CD14-positive monocyte (primary cell): ENCODE measurements around the gene CFAP61. TPM values are rescaled to one million over a fixed set of nuclear protein-coding genes. Genes with fewer than 3 reads are reported as not detected.
"Not testable (repeated sequence)": the region's sequence is repeated elsewhere in the genome, so short reads cannot be mapped to it uniquely, and the experiment has no call there.

Experiments used
- DNase-seq, 3 donors: peaks; one replicate each; pipeline ENCODE4 v3.0.0-alpha.2; 2011 to 2022
- H2AFZ ChIP-seq: 2 replicates; pipeline ENCODE4 v1.6.0; 2012; ENCODE audit warnings: mild to moderate bottlenecking, low read depth, low read length, inconsistent platforms; ENCODE audit not compliant: insufficient read depth, poor library complexity, severe bottlenecking
- H3K27ac ChIP-seq, 2 donors: 1 replicate in 1 of 2; 2 replicates in 1 of 2; pipeline ENCODE4 v1.5.1; 2012 to 2013; ENCODE audit warnings: low read length in 2 of 2, control low read depth in 1 of 2, inconsistent platforms in 1 of 2, low read depth in 1 of 2, mild to moderate bottlenecking in 1 of 2
- H3K27me3 ChIP-seq, 2 donors: one replicate each; pipeline versions ENCODE4 v1.6.0 to v1.6.1; 2011 to 2013; ENCODE audit warnings: low read length in 2 of 2; ENCODE audit not compliant: control insufficient read depth in 2 of 2, insufficient read depth in 2 of 2
- H3K36me3 ChIP-seq, 2 donors: replicated peaks in 1 of 2; 1 replicate in 1 of 2; 2 replicates in 1 of 2; pipeline versions ENCODE4 v1.5.1 to v1.6.1; 2012 to 2013; ENCODE audit warnings: low read length in 2 of 2, control low read depth in 1 of 2, inconsistent platforms in 1 of 2, mild to moderate bottlenecking in 1 of 2; ENCODE audit not compliant: insufficient read depth in 2 of 2, control insufficient read depth in 1 of 2
- H3K4me1 ChIP-seq, 2 donors: 1 replicate in 1 of 2; 2 replicates in 1 of 2; pipeline versions ENCODE4 v1.5.1 to v1.6.1; 2012 to 2013; ENCODE audit warnings: low read length in 2 of 2, control low read depth in 1 of 2, inconsistent platforms in 1 of 2, mild to moderate bottlenecking in 1 of 2, moderate library complexity in 1 of 2; ENCODE audit not compliant: insufficient read depth in 2 of 2, control insufficient read depth in 1 of 2
- H3K4me2 ChIP-seq: replicated peaks from 2 replicates; pipeline ENCODE3; 2012; ENCODE audit warnings: low read length, moderate library complexity, mild to moderate bottlenecking; ENCODE audit not compliant: poor library complexity, severe bottlenecking; ENCODE audit errors: extremely low read depth
- H3K4me3 ChIP-seq, 3 experiments: fragments of 200-600 bp in 1 of 3; sonication (generic) in 1 of 3; replicated peaks in 1 of 3; 1 replicate in 2 of 3; 2 replicates in 1 of 3; pipeline ENCODE4 v1.5.1; 2011 to 2013; ENCODE audit warnings: low read length in 3 of 3, mild to moderate bottlenecking in 3 of 3, control low read depth in 2 of 3, low read depth in 2 of 3, inconsistent platforms in 1 of 3, moderate library complexity in 1 of 3
- H3K79me2 ChIP-seq: 2 replicates; pipeline ENCODE4 v1.6.0; 2012; ENCODE audit warnings: mild to moderate bottlenecking, control low read depth, inconsistent platforms, low read length, moderate library complexity; ENCODE audit not compliant: insufficient read depth
- H3K9ac ChIP-seq: 2 replicates; pipeline ENCODE4 v1.6.0; 2017; ENCODE audit warnings: low read length, mild to moderate bottlenecking; ENCODE audit not compliant: insufficient read depth, poor library complexity, severe bottlenecking
- H3K9me3 ChIP-seq, 2 donors: replicated peaks in 1 of 2; 1 replicate in 1 of 2; 2 replicates in 1 of 2; pipeline versions ENCODE4 v1.5.1 to v1.6.1; 2012 to 2013; ENCODE audit warnings: low read length in 2 of 2, control low read depth in 1 of 2; ENCODE audit not compliant: control insufficient read depth in 1 of 2, insufficient read depth in 1 of 2
- H4K20me1 ChIP-seq: 2 replicates; pipeline ENCODE4 v1.6.0; 2012; ENCODE audit warnings: mild to moderate bottlenecking, low read length, control low read depth, moderate library complexity; ENCODE audit not compliant: insufficient read depth
- H3K27ac Mint-ChIP-seq, 7 donors: one replicate each; pipeline ENCODE4 v1.8.0; 2020; ENCODE audit warnings: mild to moderate bottlenecking in 7 of 7, mixed read lengths in 7 of 7, moderate library complexity in 6 of 7, inconsistent platforms in 2 of 7
- H3K27me3 Mint-ChIP-seq, 3 donors: one replicate each; pipeline ENCODE4 v1.8.0; 2021 to 2022; ENCODE audit warnings: low read depth in 3 of 3, mild to moderate bottlenecking in 3 of 3, mixed read lengths in 3 of 3, moderate library complexity in 3 of 3, inconsistent platforms in 1 of 3
- H3K36me3 Mint-ChIP-seq, 2 donors: one replicate each; pipeline ENCODE4 v1.8.0; 2020; ENCODE audit warnings: mixed read lengths in 2 of 2, inconsistent platforms in 1 of 2, mild to moderate bottlenecking in 1 of 2
- H3K4me1 Mint-ChIP-seq: one replicate; pipeline ENCODE4 v1.8.0; 2020; ENCODE audit warnings: mild to moderate bottlenecking, mixed read lengths
- H3K4me3 Mint-ChIP-seq, 2 donors: one replicate each; pipeline ENCODE4 v1.8.0; 2020; ENCODE audit warnings: mild to moderate bottlenecking in 2 of 2, mixed read lengths in 2 of 2, moderate library complexity in 1 of 2
- H3K9me3 Mint-ChIP-seq, 7 donors: one replicate each; pipeline ENCODE4 v1.8.0; 2020 to 2022; ENCODE audit warnings: mixed read lengths in 7 of 7, mild to moderate bottlenecking in 6 of 7, moderate library complexity in 6 of 7, inconsistent platforms in 2 of 7
- WGBS: methylation state at CpG from one replicate; pipeline ENCODE4 v1.1.5; 2013; ENCODE audit warnings: missing lambda C conversion rate; ENCODE audit not compliant: insufficient coverage; 5-methylcytosine and 5-hydroxymethylcytosine counted together
- intact Hi-C, 2 donors: fragments of 100-400 bp; cut with micrococcal nuclease; formaldehyde crosslinking; loops; one replicate each; pipeline versions ENCODE4 v1.15.0 to v1.15.1; 2023
- polyA plus RNA-seq, 3 donors: library from polyadenylated mRNA; depleted of rRNA in 1 of 3; unstranded in 2 of 3; stranded (reverse) in 1 of 3; fragments of 300-500 nt in 2 of 3; fragments of >200 nt in 1 of 3; fragmentation: Illumina TruSeq in 2 of 3; gene quantifications; 1 replicate in 2 of 3; 2 replicates in 1 of 3; pipeline ENCODE4 v1.2.3, GENCODE V29; 2012 to 2021
- TF ChIP-seq, protein P1 (sequence below): fragments of 200-600 bp; IDR thresholded peaks from one replicate; pipeline ENCODE4 v1.8.0; 2022; ENCODE audit warnings: antibody characterized with exemption, mild to moderate bottlenecking

Gene CFAP61
- polyA plus RNA-seq, 3 donors: not detected

DNA sequence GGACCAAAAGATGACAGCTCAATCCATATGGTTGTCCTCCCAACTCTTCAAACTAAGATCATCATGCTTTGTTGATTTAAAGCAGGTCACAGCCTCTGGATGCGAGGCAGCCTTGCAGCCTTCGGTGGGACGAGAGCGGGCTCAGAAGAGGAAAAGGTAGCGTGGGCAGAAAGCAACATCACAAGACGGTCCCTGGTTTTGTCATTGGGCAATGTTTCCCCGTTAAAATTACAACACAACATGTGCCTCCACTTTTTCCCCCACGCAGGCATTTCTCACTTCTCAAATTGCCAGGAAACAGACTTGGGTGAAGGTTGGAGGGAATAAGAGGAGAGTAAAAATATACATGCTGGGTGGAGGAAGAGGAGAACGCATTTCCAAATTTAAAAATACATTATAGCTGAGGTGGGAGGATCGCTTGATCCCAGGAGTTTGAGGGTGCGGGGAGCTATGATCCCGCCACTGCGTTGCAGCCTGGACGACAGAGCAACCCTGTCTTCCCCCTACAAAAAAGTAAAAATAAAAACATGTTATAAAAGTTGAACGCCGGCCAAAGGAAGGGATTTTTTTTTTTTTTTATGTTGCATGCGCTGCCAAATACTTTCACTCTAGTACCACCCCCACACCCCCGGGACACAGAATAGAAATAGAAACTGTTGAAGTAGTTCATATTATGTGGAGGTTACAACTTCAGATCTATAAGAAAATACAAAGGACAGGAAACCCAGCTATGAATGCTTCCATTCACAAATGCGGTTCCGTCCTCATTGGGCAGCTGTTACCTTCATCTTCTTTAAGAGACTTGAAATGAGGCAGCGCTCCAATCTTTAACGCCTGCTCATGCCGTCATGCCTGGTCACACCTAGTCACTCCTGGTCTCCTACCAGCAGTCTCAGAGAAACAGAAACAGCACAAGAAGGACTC is 49.0 kb upstream of the CFAP61 start:
- H3K4me3 Mint-ChIP-seq: peak overlapping the region; percentile 76 to 85
- peak overlapping the region; percentile 87 for H3K27ac ChIP-seq
- no peaks in the 10 kb centered on the region for H3K27me3 ChIP-seq
- H4K20me1 ChIP-seq: no peaks in the 10 kb centered on the region
- DNase-seq: peak; percentile 63 to 82 (median 79)
- peaks cover 0 to 2% (median 0%) of the 10 kb centered on the region in 3 donors for H3K27me3 Mint-ChIP-seq
- H3K4me3 ChIP-seq: peak overlapping the region; percentile 25 to 72 (median 63)
- 0% methylated on average over 5 of the region's 23 CpGs for WGBS
- H3K27ac Mint-ChIP-seq: peak overlapping the region; percentile 88 to 96 (median 92)
- peaks cover 71% of the 10 kb centered on the region in 2 donors for H3K4me1 ChIP-seq
- H3K4me2 ChIP-seq: peak overlapping the region; percentile 72
- H2AFZ ChIP-seq: peak overlapping the region; percentile 9
- peaks cover 34 to 48% of the 10 kb centered on the region in 2 donors for H3K36me3 Mint-ChIP-seq
- no peaks in the 10 kb centered on the region for H3K9me3 ChIP-seq
- TF ChIP-seq, protein P1, sequence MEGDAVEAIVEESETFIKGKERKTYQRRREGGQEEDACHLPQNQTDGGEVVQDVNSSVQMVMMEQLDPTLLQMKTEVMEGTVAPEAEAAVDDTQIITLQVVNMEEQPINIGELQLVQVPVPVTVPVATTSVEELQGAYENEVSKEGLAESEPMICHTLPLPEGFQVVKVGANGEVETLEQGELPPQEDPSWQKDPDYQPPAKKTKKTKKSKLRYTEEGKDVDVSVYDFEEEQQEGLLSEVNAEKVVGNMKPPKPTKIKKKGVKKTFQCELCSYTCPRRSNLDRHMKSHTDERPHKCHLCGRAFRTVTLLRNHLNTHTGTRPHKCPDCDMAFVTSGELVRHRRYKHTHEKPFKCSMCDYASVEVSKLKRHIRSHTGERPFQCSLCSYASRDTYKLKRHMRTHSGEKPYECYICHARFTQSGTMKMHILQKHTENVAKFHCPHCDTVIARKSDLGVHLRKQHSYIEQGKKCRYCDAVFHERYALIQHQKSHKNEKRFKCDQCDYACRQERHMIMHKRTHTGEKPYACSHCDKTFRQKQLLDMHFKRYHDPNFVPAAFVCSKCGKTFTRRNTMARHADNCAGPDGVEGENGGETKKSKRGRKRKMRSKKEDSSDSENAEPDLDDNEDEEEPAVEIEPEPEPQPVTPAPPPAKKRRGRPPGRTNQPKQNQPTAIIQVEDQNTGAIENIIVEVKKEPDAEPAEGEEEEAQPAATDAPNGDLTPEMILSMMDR: no peak
- intact Hi-C loops: no loop called here
- peaks cover 73% of the 10 kb centered on the region for H3K4me1 Mint-ChIP-seq
- H3K79me2 ChIP-seq: peaks cover 24% of the 10 kb centered on the region
- H3K9ac ChIP-seq: peak overlapping the region; percentile 50
- H3K9me3 Mint-ChIP-seq: peaks cover 0 to 4% (median 0%) of the 10 kb centered on the region in 7 donors
- peaks cover 26 to 37% of the 10 kb centered on the region in 2 donors for H3K36me3 ChIP-seq

DNA sequence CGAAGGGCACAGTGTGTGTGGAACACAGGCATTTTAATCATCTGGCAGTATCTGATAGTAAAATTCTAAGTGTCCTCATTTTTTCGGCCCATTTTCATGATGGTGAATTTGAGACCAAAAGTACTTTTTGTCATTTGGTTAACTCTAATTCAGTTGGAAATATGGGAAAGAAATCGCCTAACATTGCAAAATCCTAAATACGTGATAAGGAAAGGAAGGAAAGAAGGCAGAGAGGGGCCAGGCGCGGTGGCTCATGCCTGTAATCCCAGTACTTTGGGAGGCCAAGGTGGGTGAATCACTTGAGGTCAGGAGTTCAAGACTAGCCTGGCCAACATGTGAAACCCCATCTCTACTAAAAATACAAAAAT is 48.4 kb upstream of the CFAP61 start:
- Histone ChIP-seq H3K4me1 (peaks cover 74 to 77% of the 10 kb centered on the region in 2 donors), H3K79me2 (peaks cover 18% of the 10 kb centered on the region), H3K9ac (peak overlapping the region; percentile 50), H3K27ac (peak overlapping the region; percentile 87), H3K4me3 (peak overlapping the region; percentile 25 to 72 (median 63)), H3K4me2 (peak overlapping the region; percentile 72), H2AFZ (peak overlapping the region; percentile 9), H3K36me3 (peaks cover 19 to 30% of the 10 kb centered on the region in 2 donors)
- 17% methylated on average over 4 of the region's 6 CpGs for WGBS
- H3K27me3 ChIP-seq, H3K9me3 Mint-ChIP-seq, intact Hi-C loops, H4K20me1 ChIP-seq, H3K9me3 ChIP-seq, DNase-seq, H3K27me3 Mint-ChIP-seq: not testable (repeated sequence)
- Mint-ChIP-seq H3K27ac (peak overlapping the region; percentile 88 to 96 (median 92)), H3K4me3 (peak overlapping the region; percentile 76 to 85), H3K4me1 (peaks cover 76% of the 10 kb centered on the region), H3K36me3 (peaks cover 27 to 41% of the 10 kb centered on the region in 2 donors)
